ENCODE data around the gene CACNA2D3. TPM values are rescaled to one million over a fixed set of nuclear protein-coding genes. Genes with fewer than 3 reads are reported as not detected.

Gene CACNA2D3
- total RNA-seq, 4 donors from 2014 or later: 0.55 to 3.4 (median 1.6) TPM

GRCh38 chr3:54661151-54661550, 538.8 kb downstream of the CACNA2D3 start:
- intact Hi-C loops (cut with DNase I; ENCODE audit: low total_unique reads): no loop called here
- no peaks in the 10 kb centered on the region for H3K9me3 ChIP-seq
- H3K27ac ChIP-seq: peak overlapping the region in 3 of 4 donors; percentile 38 to 71 (median 61)
- H3K4me3 ChIP-seq: no peak overlapping the region
- 78 to 82% methylated on average over 2 to 3 of the region's 3 CpGs for WGBS, 2 donors (ENCODE audit: low coverage in 1 of 2)
- no peak for DNase-seq
- H3K27me3 ChIP-seq: no peaks in the 10 kb centered on the region
- no peaks in the 10 kb centered on the region for H3K36me3 ChIP-seq
- in situ Hi-C loops (cut with MboI; ENCODE audit: low pct_ligation_motif_present in 1 of 4, low pct_unique_long_range_greater_than_20kb in 1 of 4, low sequenced_read_pairs in 3 of 4): no loop called here
- no peak for TF ChIP-seq POLR2AphosphoS5 (IDR thresholded peaks at IDR 0.05)
- no peak for TF ChIP-seq POLR2A (IDR thresholded peaks at IDR 0.05)
- TF ChIP-seq EP300 (IDR thresholded peaks at IDR 0.05; ENCODE audit: low read depth): no peak
- no peak for TF ChIP-seq CTCF (IDR thresholded peaks at IDR 0.05)
- no peaks in the 10 kb centered on the region for H3K4me1 ChIP-seq

GRCh38 chr3:54663501-54664011, 541.2 kb downstream of the CACNA2D3 start:
- in situ Hi-C loops (cut with MboI; ENCODE audit: low pct_ligation_motif_present in 1 of 4, low pct_unique_long_range_greater_than_20kb in 1 of 4, low sequenced_read_pairs in 3 of 4): no loop called here
- intact Hi-C loops (cut with DNase I; ENCODE audit: low total_unique reads): no loop called here
- no peak for DNase-seq
- WGBS, 2 donors (ENCODE audit: low coverage in 1 of 2): 66 to 80% methylated on average over 2 to 4 of the region's 4 CpGs
- Histone ChIP-seq H3K9me3 (no peaks in the 10 kb centered on the region), H3K36me3 (no peaks in the 10 kb centered on the region), H3K27ac (no peak overlapping the region), H3K4me1 (no peaks in the 10 kb centered on the region), H3K27me3 (no peaks in the 10 kb centered on the region), H3K4me3 (no peak overlapping the region)
- TF ChIP-seq CTCF (IDR thresholded peaks at IDR 0.05) (no peak), EP300 (IDR thresholded peaks at IDR 0.05; ENCODE audit: low read depth) (no peak), POLR2AphosphoS5 (IDR thresholded peaks at IDR 0.05) (no peak)

GRCh38 chr3:54665016-54665600, 542.8 kb downstream of the CACNA2D3 start:
- H3K27ac ChIP-seq: no peak overlapping the region
- no peaks in the 10 kb centered on the region for H3K27me3 ChIP-seq
- no peaks in the 10 kb centered on the region for H3K9me3 ChIP-seq
- no peak overlapping the region for H3K4me3 ChIP-seq
- in situ Hi-C loops (cut with MboI; ENCODE audit: low pct_ligation_motif_present in 1 of 4, low pct_unique_long_range_greater_than_20kb in 1 of 4, low sequenced_read_pairs in 3 of 4): no loop called here
- no peak for TF ChIP-seq EP300 (IDR thresholded peaks at IDR 0.05; ENCODE audit: low read depth)
- TF ChIP-seq POLR2A (IDR thresholded peaks at IDR 0.05): no peak
- TF ChIP-seq CTCF (IDR thresholded peaks at IDR 0.05): no peak
- TF ChIP-seq POLR2AphosphoS5 (IDR thresholded peaks at IDR 0.05): no peak
- no peaks in the 10 kb centered on the region for H3K36me3 ChIP-seq
- 90 to 95% methylated on average over 8 of the region's 8 CpGs for WGBS, 2 donors (ENCODE audit: low coverage in 1 of 2)
- DNase-seq: no peak
- peaks cover 0 to 6% (median 4%) of the 10 kb centered on the region in 4 donors for H3K4me1 ChIP-seq
- intact Hi-C loops (cut with DNase I; ENCODE audit: low total_unique reads): no loop called here

GRCh38 chr3:54668236-54668635, 545.9 kb downstream of the CACNA2D3 start:
- no peak for DNase-seq
- intact Hi-C loops (cut with DNase I; ENCODE audit: low total_unique reads) (no loop called here), in situ Hi-C loops (cut with MboI; ENCODE audit: low pct_ligation_motif_present in 1 of 4, low pct_unique_long_range_greater_than_20kb in 1 of 4, low sequenced_read_pairs in 3 of 4) (no loop called here)

More at GRCh38 chr3:54668236-54668635, 545.9 kb downstream of the CACNA2D3 start:
- H3K4me3 ChIP-seq: no peak overlapping the region
- WGBS, 2 donors (ENCODE audit: low coverage in 1 of 2): 58 to 71% methylated on average over 3 of the region's 3 CpGs
- H3K36me3 ChIP-seq: no peaks in the 10 kb centered on the region
- H3K9me3 ChIP-seq: no peaks in the 10 kb centered on the region
- TF ChIP-seq EP300 (IDR thresholded peaks at IDR 0.05; ENCODE audit: low read depth): no peak
- TF ChIP-seq CTCF (IDR thresholded peaks at IDR 0.05): no peak
- no peak for TF ChIP-seq POLR2AphosphoS5 (IDR thresholded peaks at IDR 0.05)
- peaks cover 8 to 23% (median 17%) of the 10 kb centered on the region in 4 donors for H3K4me1 ChIP-seq
- no peaks in the 10 kb centered on the region for H3K27me3 ChIP-seq
- H3K27ac ChIP-seq: no peak overlapping the region

Data from transverse colon (tissue), 4 donors.